Upper lobe of left lung (tissue), 4 donors: ENCODE data around the gene PRR15.

Experiments
- EP300 ChIP-seq, 4 donors: sonication (generic); formaldehyde crosslinking; IDR thresholded peaks; one replicate each; pipeline ENCODE4 v1.5.1; 2017; ENCODE audit warnings: antibody characterized with exemption in 4 of 4, control low read depth in 2 of 4
- POLR2A ChIP-seq, 4 donors: fragments of 450-650 bp; IDR thresholded peaks; one replicate each; pipeline ENCODE4 v1.5.1; 2016 to 2017; ENCODE audit warnings: antibody characterized with exemption in 4 of 4, mild to moderate bottlenecking in 2 of 4

- no peak for TF ChIP-seq EP300 (IDR thresholded peaks at IDR 0.05)
- no peak for TF ChIP-seq POLR2A (IDR thresholded peaks at IDR 0.05)
Measured at GRCh38 chr7:29552392-29552791, 11.2 kb upstream of the PRR15 start.
